HG03342 (cell line): Measurements from ENCODE around the gene FCHSD1.
A peak's percentile ranks its signal among the peaks of the same experiment; 100 is the strongest.

Experiments used
- ATAC-seq: cut with Tn5 transposase; IDR thresholded peaks from one replicate; pipeline ENCODE4 v1.9.1; 2021; ENCODE audit warnings: mild to moderate bottlenecking, moderate library complexity; ENCODE audit not compliant: unreplicated experiment

The FCHSD1 gene

GRCh38 chr5:141646026-141646425, 5.2 kb downstream of the FCHSD1 start:
- no peak for ATAC-seq

GRCh38 chr5:141641634-141642267, 9.5 kb downstream of the FCHSD1 start:
- peak; percentile 44 for ATAC-seq

GRCh38 chr5:141640698-141641097, 10.5 kb downstream of the FCHSD1 start:
- ATAC-seq: no peak

GRCh38 chr5:141640051-141640415, 11.2 kb downstream of the FCHSD1 start:
- no peak for ATAC-seq

GRCh38 chr5:141639357-141640050, 11.7 kb downstream of the FCHSD1 start:
- ATAC-seq: no peak

- no peak for ATAC-seq
These were observed 12.4 kb downstream of the FCHSD1 start for GRCh38 chr5:141638771-141639170.

- peak; percentile 42 for ATAC-seq
These were observed 13.3 kb downstream of the FCHSD1 start for GRCh38 chr5:141637767-141638419.

- peak; percentile 16 for ATAC-seq
These were observed 14.0 kb downstream of the FCHSD1 start for GRCh38 chr5:141637123-141637766.

GRCh38 chr5:141636413-141637122, 14.7 kb downstream of the FCHSD1 start, which contains the start of the genes HDAC3 and RELL2:
TSS of gene HDAC3 (minus strand) at chr5:141636849. CDS start at chr5:141636790, 59 bp downstream.
TSS of gene RELL2 (plus strand) at chr5:141636997. CDS start at chr5:141638226, 1,229 bp downstream.
- ATAC-seq: peak; percentile 72

GRCh38 chr5:141636106-141636412, 15.2 kb downstream of the FCHSD1 start:
- ATAC-seq: no peak

GRCh38 chr5:141635646-141636045, 15.6 kb downstream of the FCHSD1 start:
- no peak for ATAC-seq

- ATAC-seq: no peak
These were observed 16.5 kb downstream of the FCHSD1 start for GRCh38 chr5:141634720-141635119.

- ATAC-seq: peak; percentile 57
These were observed 17.2 kb downstream of the FCHSD1 start for GRCh38 chr5:141633871-141634561.

- ATAC-seq: no peak
These were observed 18.6 kb downstream of the FCHSD1 start for GRCh38 chr5:141632650-141633049.

- ATAC-seq: no peak
These were observed 20.6 kb downstream of the FCHSD1 start for GRCh38 chr5:141630570-141631140.

GRCh38 chr5:141628175-141628788, 22.9 kb downstream of the FCHSD1 start:
- ATAC-seq: no peak

- ATAC-seq: no peak
These were observed 27.6 kb downstream of the FCHSD1 start for GRCh38 chr5:141623611-141624010.

- ATAC-seq: peak; percentile 46
These were observed 28.0 kb downstream of the FCHSD1 start for GRCh38 chr5:141623186-141623585.

- peak; percentile 81 for ATAC-seq
These were observed 32.2 kb downstream of the FCHSD1 start, which contains the start of gene DIAPH1 for GRCh38 chr5:141618804-141619554. TSS of gene DIAPH1 (minus strand) at chr5:141619000. CDS start at chr5:141618914, 86 bp downstream.
